SKM-1 treated with dmso at 0.1 percent for 144 hours (cell line): ENCODE measurements around the gene HDHD2.
A peak's percentile ranks its signal among the peaks of the same experiment; 100 is the strongest.
"Not testable (repeated sequence)": the region's sequence is repeated elsewhere in the genome, so short reads cannot be mapped to it uniquely, and the experiment has no call there.

Source experiments
- DNase-seq: peaks from one replicate; lab custom pipeline; 2025; ENCODE audit not compliant: unreplicated experiment; lab: John Stamatoyannopoulos, UW

Gene HDHD2, protein sequence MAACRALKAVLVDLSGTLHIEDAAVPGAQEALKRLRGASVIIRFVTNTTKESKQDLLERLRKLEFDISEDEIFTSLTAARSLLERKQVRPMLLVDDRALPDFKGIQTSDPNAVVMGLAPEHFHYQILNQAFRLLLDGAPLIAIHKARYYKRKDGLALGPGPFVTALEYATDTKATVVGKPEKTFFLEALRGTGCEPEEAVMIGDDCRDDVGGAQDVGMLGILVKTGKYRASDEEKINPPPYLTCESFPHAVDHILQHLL

DNA sequence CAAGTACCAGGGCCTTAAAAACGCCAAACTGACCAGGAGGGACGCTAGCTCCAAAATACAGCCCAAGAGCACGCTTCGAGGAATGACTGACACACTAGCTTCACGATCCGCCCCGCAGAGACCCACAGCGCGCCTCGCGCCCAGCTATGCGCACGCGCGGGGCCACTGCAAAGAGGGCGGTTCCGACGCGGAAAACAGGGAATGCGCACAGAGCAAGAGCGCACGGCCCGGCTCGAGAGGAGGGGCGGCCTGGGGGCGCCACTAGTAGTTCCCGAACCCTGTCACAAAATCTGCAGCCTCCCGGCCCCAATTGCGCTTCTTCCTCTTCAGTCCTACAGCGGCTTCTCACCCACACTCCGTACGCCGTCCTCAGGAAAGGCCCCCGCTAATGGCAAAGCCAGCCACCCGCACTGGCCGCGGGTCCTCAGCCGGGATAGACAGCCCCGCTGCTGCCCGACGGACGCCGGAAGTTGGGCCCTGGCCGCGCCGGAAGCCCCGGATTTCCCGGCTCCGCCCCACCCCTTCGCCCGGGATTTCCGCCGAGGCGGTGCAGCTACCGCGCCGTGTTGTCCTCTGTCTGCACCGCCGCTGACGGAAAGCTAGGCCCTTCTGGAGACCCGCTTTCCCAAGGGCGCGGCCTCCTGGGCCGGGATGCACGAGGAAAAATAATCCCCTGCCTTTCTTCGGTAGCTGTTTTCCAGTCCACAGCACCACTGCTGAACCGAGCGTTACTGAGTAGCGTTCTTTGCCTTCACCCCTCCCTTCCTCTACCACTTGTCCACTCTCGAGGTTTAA, at the start of gene HDHD2:
Gene HDHD2, minus strand, starts transcription at position 472 of the 795 bp plus-strand sequence. CDS start 14,061 bp downstream, outside the sequence.
- DNase-seq = peak; percentile 73

DNA sequence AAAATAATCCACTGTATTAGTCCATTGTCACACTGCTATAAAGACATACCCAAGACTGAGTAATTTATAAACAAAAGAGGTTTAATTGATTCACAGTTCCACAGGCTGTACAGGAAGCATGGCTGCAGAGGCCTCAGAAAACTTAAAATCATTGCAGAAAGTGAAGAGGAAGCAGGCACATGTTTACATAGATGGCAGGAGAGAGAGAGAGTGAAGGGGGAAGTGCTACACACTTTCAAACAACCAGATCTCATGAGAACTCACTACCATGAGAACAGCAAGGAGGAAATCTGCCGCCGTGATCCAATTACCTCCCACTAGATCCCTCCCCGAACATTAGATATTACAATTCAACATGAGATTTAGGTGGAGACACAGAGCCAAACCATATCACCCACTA, 45.7 kb upstream of the HDHD2 start:
- DNase-seq = not testable (repeated sequence)

DNA sequence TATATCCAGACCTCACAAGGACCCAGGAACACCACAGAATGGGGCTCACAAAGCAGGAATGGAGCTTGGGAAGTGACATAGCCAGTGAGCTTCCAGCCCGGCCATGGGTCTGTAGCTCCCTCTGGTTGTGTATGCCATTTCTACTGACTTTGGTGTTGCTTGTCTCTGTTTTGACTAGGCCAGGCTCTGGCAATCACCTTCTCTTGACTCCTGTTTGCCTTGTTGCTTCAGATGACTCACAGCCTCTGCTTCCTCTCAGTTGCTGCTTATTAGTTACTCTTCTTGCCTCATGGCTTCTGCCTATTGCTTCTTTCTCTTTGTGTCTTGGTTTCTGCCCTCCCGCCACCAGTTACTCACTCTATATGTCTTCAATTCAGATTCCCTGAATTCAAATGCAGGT, 41.7 kb upstream of the HDHD2 start:
- no peak for DNase-seq

DNA sequence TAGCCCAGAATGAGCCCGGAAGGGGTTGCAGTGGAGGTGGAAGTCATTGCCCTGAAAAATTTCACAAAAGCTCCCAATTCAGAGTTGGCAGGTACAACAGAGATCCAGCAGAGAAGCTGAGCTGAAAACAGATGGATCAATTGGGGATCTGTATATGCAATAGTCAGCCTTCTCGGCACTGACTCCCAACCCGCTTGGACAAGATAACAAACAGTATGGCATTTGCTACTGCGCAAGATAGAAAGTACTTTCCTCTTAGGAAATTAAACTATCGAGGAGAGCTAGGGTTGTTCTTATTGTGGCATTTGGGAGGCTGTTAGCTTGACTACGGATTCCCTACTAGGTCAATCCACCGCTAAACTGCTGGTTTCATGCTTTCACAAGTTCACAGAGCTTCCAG, 37.4 kb upstream of the HDHD2 start:
- no peak for DNase-seq

DNA sequence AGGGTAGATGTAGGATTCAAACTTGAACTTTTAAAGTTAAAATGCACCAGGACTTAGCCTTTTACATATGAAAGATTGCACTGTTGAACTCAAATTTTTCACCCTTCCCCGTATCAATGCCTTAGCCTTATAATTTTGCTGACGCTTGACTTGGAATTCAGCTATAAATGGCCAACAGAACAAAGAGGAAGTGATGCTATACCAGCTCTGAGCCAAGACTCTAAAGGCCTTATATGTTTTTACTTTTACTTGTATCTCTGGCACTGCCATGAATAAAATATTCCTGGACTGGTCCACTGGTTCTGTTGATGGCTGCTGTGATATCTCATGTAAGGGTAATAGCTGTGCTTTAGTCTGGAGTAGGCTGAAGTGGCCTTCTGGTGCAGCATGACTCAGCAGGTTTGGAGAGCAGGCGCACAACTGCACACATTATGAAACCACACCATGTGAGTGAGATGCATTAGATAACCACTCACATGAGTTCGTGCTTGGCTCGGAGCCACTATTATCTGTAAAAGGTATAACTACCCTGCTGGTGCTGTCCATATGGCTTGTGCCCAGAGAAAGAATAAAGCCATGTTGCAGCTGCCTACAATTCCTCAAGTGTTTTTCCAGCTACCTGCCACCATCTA, 34.2 kb upstream of the HDHD2 start:
- DNase-seq = no peak

DNA sequence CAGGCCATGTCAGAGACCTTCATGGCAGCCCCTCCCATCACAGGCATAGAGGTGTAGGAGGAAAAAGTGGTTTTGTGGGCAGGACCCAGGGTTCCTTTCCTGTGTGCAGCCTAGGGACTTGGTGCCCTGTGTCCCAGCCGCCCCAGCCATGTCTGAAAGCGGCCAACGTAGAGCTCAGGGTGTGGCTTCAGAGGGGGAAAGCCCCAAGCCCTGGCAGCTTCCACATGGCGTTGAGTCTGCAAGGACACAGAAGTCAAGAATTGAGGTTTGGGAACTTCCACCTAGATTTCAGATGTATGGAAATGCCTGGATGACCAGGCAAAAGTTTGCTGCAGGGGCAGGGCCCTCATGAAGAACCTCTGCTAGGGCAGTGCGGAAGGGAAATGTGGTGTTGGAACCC, 31.9 kb upstream of the HDHD2 start:
- not testable (repeated sequence) for DNase-seq

DNA sequence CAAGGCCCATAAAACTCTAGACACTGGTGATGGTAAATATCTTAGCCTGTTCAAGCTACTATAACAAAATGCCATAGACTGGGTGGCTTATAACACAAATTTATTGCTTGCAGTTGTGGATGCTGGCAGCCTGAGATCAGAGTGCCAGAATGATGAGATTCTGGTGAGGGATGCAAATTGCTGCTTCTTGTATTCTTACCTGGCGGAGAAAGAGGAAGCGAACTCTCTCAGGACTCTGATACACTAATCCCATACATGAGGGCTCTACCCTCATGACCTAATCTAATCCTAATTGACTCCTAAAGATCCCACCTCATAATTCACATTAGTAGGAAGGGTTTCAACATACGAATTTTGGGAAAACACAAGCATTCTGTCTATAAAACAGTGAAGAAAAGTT, 30.5 kb upstream of the HDHD2 start:
- DNase-seq = no peak

DNA sequence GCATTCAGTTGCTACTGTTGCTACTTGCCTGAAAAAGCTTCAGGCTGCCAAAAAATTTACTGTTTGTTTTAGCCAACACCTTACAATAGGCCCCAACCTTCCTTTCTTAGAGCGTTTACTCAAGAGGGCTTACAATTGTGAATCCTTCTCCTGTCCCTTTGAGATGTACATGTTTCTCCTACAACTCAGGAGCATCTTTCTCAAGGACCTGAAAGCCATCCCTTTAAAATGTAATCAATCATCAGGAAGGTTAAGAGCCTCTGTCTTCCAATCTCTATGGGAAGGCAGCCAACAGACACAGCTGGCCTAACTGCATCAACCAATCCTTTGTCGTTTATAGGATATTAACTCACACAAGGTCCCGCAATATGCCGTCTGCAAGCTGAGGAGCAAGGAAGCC, 29.2 kb upstream of the HDHD2 start:
- no peak for DNase-seq

DNA sequence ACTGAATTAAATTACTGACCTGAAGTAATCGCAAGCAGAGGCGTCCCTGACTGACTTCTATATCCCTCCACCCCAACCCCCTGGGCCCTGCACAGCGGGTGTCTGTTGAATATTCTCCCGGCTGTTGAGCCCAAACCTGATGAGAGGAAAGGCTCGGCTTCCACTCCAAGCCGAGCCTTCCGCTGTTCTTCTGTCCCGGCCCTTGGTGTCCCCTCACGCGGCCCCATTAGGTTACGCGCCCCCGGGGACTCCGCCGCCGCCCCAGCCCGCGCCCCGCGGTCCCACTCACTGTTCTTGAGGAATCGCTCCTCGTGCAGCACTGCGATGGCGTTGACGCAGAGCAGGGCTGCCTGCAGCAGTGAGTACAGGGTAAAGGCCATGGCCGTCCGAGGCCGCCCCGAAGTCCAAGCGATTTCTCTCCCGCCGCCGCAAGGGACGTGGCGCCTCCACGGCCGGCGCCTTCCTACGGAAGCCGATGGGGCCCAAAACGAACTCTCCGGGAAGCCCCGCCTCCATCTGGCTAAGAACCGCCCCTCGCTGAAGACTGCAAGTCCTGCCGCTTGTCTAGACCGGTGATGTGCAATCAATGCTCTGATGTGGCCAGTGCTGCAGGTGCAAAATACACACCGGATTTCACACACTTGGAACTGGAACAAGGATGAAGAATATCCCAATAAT, 25.7 kb upstream of the HDHD2 start, which contains the start of gene IER3IP1:
Gene IER3IP1, minus strand, starts transcription at position 467 of the 678 bp plus-strand sequence. Its CDS starts 87 bp downstream, at position 380.
- peak; percentile 83 for DNase-seq

DNA sequence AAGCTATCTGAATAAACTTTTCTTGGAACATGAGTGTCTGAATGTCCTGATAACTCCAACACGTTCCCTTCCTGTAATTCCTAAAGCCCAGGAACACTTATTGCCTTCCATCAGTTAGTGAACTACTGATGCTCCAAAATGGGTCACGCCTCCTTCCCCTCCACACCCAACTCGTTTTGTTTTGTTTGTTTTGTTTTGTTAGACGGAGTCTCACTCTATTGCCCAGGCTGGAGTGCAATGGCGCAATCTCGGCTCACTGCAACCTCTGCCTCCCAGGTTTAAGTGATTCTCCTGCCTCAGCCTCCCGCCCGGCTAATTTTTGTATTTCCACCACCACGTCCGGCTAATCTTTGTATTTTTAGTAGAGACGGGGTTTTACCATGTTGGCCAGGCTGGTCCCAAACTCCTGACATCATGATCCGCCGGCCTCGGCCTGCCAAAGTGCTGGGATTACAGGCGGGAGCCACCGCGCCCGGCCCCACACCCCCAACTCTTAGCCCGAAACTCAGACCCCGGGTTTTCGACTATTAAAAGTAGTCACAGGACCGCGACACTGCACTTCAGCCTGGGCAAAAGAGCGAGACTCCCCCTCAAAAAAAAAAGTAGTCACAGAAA, 25.1 kb upstream of the HDHD2 start:
- DNase-seq = no peak

DNA sequence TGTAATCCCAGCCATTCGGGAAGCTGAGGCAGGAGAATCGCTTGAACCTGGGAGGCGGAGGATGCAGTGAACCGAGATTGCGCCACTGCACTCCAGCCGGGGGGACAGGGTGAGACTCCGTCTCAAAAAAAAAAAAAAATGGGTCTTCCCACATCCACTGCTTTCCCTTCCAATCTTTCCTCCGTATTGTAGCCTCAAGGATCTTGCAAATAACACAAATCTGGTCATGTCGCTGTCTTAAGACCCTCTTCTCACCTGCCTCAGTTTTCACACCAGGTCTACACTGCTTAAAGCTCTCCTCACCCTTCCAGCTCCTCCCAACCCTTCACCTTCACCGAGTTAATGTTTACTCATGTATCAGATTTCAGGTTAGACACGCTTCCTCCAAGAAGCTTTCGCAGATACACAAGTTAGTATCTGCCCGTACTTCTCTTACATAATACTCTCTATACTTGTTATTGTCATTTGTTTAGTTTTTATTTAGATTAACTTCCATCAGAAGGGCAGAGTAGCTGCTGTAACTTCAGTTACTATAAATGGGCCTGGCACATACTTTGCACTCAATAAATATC, 24.3 kb upstream of the HDHD2 start:
- no peak for DNase-seq

DNA sequence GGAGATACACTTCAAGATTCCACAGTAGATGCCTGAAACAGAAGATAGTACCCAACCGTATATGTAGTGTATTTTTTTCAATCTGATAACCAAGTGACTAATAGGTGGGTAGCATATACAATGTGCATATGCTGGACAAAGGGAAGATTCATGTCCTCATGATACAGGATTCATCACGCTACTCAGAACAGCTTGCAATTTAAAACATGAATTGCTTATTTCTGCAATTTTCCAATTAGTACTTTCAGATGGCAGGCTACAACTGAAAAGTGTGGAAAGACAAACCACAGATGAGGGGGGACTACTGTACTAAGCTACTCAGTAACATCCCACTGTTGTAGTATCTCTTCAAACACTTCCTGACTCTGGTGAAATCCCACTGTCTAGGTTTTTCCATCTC, 22.2 kb upstream of the HDHD2 start:
- DNase-seq = no peak

DNA sequence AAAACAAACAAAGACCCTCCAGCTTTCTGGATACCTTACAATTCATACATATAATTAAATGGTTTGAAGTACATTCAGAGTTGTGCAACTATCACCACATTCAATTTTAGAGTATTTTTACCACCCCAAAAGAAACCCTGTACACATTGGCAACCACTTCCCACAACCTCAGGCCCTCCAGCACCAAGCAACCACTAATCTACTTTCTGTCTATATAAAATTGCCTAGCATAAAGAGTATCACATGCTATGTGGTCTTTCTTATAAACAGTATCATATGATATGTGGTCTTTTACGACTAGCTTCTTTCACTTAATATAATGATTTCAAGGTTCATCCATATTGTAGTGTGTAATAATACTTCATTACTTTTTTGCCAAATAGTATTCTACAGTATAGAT, 18.6 kb upstream of the HDHD2 start:
- no peak for DNase-seq

DNA sequence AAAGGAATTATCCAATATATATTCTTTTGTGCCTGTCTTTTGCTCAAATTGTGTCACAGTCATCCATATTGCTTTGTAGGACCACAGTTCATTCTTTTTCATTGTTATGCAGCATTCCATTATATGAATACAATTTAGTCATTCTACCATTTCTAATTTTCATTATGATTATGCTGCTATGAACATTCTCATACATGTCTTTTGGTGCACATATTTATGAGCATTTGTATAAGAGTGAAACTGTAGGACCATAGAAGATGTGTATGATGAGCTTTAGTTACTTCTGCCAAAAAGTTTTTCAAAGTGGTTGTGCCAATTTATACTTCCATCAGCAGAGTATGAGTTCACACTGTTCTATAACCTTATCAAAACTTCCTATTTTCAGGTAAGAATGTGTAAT, 18.2 kb upstream of the HDHD2 start:
- DNase-seq = no peak

DNA sequence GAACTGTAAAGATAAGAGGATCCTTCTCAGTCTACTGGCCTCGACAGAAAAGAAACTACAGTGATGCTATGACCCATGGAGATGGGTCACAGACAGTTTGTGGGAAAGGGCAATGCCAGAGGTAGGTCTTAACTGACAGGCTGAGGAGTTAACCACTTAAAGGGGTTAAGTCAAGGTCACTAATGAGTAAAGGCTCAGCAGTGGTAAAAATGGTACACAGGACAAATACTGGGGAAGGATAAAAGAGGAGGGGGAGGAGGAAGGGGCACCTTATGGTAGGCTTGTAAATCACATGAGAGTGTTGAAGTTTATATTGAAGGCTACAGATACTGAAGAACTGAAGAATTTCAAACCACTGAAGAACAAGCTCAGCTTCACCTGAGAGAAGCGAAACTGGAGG, 16.0 kb upstream of the HDHD2 start:
- DNase-seq = no peak

DNA sequence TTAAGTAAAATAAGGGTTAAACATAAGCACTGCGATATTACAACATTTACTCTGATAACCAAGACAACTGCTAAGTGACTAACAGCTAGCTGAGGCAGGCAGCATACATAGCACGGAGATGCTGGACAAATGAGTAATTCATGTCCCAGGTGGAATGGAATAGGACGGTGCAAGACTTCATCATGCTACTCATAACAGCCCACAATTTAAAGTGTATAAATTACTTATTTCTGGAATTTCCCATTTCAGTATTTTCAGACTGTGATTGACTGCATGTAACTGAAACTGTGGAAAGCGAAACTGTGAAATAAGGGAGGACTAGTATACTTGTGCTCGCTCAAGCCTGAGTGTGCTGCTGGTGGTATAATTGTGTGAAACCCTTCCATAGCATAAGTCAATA, 12.9 kb upstream of the HDHD2 start:
- DNase-seq = no peak

DNA sequence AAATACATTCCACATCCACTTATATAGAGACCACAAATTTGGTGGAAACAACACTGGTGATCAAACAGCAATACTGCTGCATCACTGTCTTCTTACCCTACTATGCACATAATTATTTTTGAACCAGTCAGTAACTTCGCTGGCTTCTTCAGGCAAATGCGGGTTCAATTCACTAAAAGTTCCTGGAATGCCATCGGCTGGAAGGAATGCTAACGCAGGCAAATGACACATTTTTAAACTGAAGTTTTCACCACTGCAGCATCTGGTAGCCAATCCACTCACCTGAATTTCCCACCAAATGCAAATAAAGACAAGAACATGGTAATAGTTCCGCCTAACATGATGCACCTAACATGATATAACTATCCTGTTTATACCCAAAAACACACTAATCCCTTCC, 10.0 kb upstream of the HDHD2 start:
- DNase-seq = no peak

DNA sequence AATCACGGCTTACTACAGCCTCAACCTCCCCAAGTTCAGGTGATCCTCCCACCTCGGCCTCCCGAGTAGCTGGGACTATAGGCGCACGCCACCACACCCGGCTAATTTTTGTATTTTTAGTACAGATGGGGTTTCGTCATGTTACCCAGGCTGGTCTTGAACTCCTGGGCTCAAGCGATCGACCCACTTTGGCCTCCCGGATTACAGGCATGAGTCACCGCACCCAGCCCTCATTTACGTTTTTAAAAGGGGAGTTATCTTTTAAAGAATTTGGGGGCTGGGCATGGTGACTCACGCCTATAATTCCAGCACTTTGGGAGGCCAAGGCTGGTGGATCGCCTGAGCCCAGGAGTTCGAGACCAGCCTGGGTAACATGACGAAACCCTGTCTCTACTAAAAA, 8.1 kb upstream of the HDHD2 start:
- DNase-seq = not testable (repeated sequence)

DNA sequence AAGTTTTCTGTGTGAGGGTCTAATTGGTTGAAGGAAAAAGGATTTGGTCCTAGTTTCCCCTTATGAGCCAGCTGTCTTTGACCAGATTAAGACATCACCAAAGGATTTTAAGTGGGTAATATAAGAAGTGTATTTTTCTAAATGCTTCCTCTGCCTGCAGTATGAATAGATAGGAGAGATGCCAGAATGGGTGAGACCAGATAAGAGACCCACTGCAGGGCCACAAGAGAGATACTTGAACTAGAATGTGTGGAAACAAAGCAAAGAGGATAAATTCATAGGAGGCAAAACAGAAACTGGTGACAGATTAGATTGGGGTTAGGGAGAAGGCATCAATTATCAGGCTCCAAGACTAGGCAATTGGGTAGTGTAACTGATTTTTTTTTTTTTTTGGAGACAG, 1.1 kb upstream of the HDHD2 start:
- DNase-seq = no peak

DNA sequence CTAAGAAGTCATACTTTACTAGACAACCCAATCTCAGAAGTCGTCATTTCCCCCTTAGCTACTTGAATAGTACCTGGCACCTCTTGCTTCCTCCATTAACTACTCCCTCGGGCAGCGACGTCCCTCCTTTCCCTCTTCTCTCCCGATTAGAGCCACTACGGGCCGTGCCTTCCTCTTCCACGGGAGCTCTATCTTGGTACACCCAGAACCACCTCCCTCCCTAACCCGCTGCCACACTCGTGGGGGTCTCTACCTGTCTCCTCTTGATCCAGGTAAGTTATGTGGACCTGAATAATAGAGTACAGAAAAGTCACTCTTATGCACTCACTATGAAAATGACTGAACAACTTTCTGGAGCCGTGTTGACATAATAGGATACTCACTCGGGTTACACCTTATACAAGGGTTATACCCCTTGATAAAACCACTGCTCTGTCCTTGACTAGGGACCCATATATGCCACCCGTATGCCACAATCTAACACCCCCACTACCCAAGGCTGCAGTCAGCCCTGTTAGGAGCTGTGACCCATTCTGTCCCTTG, 595 bp upstream of the HDHD2 start:
- no peak for DNase-seq
